ENCODE results near the gene THBS4.

DNA sequence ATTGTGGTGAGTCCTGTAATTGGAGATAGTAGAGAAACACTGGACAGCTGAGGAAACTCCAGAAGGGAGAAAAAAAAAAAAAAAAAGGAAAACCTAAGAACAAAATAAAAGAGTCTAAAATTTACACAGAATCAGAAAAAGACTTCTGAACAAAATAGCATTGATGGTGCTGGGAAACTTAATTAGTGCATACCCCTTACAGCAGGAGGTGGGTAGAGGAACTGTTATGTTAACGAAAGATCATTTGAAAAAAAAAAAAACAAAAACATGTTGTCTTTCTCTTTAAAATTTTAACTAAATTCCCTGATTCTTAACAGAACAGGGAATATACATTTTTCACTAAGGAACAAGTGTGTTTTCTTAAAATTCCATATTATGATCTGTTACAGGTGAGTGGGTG, 32.5 kb upstream of the THBS4 start:
- TF ChIP-seq ZNF274 (IDR thresholded peaks at IDR 0.05; ENCODE audit: low read depth, low read length) (no peak), YY1 (IDR thresholded peaks at IDR 0.05; ENCODE audit: insufficient read depth, insufficient read length) (no peak)

Measured in NT2/D1 (cell line).